Glutamatergic neuron (in vitro differentiated cells): ENCODE results near the gene MYG1. TPM values are rescaled to one million over a fixed set of nuclear protein-coding genes. Genes with fewer than 3 reads are reported as not detected.

Experiments used
- DNase-seq: peaks from one replicate; pipeline ENCODE4 v3.0.0; 2022
- H3K27ac Mint-ChIP-seq: one replicate; pipeline ENCODE4 v1.8.0; 2020; ENCODE audit warnings: mild to moderate bottlenecking, mixed read lengths, inconsistent platforms; ENCODE audit not compliant: unreplicated experiment
- H3K27me3 Mint-ChIP-seq: one replicate; pipeline ENCODE4 v1.8.0; 2020; ENCODE audit warnings: mild to moderate bottlenecking, moderate library complexity, mixed read lengths, inconsistent platforms; ENCODE audit not compliant: unreplicated experiment
- H3K36me3 Mint-ChIP-seq: one replicate; pipeline ENCODE4 v1.8.0; 2020; ENCODE audit warnings: mild to moderate bottlenecking, mixed read lengths, inconsistent platforms; ENCODE audit not compliant: unreplicated experiment
- H3K4me1 Mint-ChIP-seq: one replicate; pipeline ENCODE4 v1.8.0; 2020; ENCODE audit warnings: mild to moderate bottlenecking, low read depth, mixed read lengths, inconsistent platforms; ENCODE audit not compliant: unreplicated experiment
- H3K4me3 Mint-ChIP-seq: one replicate; pipeline ENCODE4 v1.8.0; 2020; ENCODE audit warnings: mild to moderate bottlenecking, mixed read lengths, inconsistent platforms; ENCODE audit not compliant: unreplicated experiment
- H3K9me3 Mint-ChIP-seq: one replicate; pipeline ENCODE4 v1.8.0; 2020; ENCODE audit warnings: mild to moderate bottlenecking, moderate library complexity, mixed read lengths, inconsistent platforms; ENCODE audit not compliant: unreplicated experiment
- total RNA-seq: library from RNA; stranded (reverse); fragmentation: NEBNext Ultra II Directional; extraction: Animal tissue kit (Norgen Biotek cat#: 25700); gene quantifications from one replicate; pipeline ENCODE4 v1.2.1, GENCODE V29; 2021; ENCODE audit not compliant: unreplicated experiment
- TF ChIP-seq, protein P1 (sequence below): fragments of 200-600 bp; sonication (generic); IDR thresholded peaks from one replicate; pipeline ENCODE4 v1.5.0; 2021; ENCODE audit not compliant: partially characterized antibody, unreplicated experiment

MYG1 gene
- total RNA-seq, 1 donor from 2014 or later = 66.1 TPM

DNA sequence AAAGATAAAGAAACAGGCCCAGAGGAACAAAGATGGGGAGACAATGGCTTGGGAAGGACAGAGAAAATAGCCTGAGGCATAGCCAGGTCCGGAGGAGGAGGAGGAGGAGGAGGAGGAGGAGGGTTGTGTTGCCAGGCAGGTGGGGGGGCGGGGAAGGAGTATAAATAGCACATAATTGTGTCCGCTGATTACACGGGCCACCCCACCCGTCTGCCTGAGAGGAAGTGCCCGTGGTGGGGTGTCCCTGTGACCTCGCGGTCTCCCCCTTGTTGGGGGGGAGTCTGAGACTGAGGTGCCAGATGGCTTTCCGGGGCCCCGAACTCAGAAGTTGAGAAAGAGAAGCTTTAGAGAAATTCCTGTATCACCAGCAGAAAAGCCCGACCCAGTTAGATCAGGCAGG, 38.5 kb downstream of the MYG1 start:
- Mint-ChIP-seq H3K27me3 (peaks cover 2% of the 10 kb centered on the region), H3K4me1 (peaks cover 8% of the 10 kb centered on the region), H3K4me3 (peak overlapping the region; percentile 6), H3K36me3 (no peaks in the 10 kb centered on the region), H3K9me3 (peaks cover 5% of the 10 kb centered on the region), H3K27ac (no peak overlapping the region)
- no peak for DNase-seq
- TF ChIP-seq, protein P1, sequence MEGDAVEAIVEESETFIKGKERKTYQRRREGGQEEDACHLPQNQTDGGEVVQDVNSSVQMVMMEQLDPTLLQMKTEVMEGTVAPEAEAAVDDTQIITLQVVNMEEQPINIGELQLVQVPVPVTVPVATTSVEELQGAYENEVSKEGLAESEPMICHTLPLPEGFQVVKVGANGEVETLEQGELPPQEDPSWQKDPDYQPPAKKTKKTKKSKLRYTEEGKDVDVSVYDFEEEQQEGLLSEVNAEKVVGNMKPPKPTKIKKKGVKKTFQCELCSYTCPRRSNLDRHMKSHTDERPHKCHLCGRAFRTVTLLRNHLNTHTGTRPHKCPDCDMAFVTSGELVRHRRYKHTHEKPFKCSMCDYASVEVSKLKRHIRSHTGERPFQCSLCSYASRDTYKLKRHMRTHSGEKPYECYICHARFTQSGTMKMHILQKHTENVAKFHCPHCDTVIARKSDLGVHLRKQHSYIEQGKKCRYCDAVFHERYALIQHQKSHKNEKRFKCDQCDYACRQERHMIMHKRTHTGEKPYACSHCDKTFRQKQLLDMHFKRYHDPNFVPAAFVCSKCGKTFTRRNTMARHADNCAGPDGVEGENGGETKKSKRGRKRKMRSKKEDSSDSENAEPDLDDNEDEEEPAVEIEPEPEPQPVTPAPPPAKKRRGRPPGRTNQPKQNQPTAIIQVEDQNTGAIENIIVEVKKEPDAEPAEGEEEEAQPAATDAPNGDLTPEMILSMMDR = no peak

DNA sequence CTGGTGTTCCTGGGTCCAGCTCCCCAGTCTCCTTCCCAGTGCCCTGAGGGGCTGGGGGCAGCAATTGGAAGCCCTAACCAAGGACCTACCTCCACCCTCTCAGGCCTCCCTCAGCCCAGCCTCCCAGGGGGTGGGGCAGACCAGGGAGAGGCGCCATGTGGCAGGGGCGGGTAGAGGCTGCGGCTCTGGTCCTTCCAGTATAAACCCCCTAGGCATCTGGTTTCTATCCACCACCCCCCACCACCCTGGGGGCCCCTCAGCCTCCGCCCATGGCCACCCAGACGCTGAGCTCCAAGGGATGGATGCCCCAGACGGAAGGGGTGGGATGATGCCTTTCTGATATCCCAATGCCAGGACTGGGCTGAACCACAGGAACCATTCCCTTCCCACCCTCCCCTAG, 39.4 kb downstream of the MYG1 start:
- TF ChIP-seq, protein P1 = no peak
- Mint-ChIP-seq H3K4me3 (no peak overlapping the region), H3K27ac (no peak overlapping the region), H3K27me3 (peaks cover 2% of the 10 kb centered on the region), H3K36me3 (no peaks in the 10 kb centered on the region), H3K4me1 (peaks cover 8% of the 10 kb centered on the region), H3K9me3 (peaks cover 4% of the 10 kb centered on the region)
- DNase-seq = no peak

DNA sequence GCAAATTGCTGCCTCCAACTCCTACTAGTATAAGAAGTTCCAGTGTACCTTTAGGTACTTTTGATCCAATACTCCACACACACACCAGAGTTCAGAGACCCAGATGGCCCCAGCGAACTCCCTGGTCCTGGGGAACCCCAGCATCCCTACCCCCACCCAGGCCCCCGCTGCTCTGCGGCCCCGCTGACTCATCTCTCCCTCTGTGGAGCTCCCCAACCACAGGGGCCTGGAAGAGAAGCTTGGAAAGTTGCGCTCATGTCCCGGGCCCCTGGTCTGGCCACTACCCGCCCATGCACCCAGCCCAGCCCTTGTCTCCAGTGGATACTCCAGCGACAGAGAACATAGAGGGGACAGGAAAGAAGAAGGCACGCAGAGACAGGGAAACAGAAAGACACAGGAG, 40.9 kb downstream of the MYG1 start:
- H3K36me3 Mint-ChIP-seq = no peaks in the 10 kb centered on the region
- TF ChIP-seq, protein P1 = no peak
- H3K27ac Mint-ChIP-seq = no peak overlapping the region
- H3K4me3 Mint-ChIP-seq = no peak overlapping the region
- peaks cover 8% of the 10 kb centered on the region for H3K4me1 Mint-ChIP-seq
- DNase-seq = no peak
- peaks cover 2% of the 10 kb centered on the region for H3K27me3 Mint-ChIP-seq
- peaks cover 6% of the 10 kb centered on the region for H3K9me3 Mint-ChIP-seq

DNA sequence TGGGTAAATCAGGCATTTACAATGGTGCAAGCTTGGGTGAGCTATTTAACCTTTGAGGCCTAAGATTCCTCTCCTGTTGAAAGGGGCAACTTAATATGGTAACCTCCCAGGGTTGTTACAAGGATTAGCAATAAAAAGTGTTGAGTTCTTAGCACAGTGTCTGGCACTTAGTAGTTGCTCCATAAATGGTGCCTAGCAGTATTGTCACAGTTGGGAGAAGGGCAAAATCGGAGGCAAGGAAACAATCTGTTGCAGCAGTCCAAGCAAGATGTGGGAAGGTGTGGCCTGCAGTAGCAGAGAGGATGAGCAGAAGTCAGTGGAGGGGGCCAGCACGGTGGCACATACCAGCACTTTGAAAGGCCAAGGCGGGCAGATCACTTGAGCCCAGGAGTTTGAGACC, 44.0 kb downstream of the MYG1 start:
- Mint-ChIP-seq H3K27me3 (peaks cover 3% of the 10 kb centered on the region), H3K4me3 (peak overlapping the region; percentile 50)

DNA sequence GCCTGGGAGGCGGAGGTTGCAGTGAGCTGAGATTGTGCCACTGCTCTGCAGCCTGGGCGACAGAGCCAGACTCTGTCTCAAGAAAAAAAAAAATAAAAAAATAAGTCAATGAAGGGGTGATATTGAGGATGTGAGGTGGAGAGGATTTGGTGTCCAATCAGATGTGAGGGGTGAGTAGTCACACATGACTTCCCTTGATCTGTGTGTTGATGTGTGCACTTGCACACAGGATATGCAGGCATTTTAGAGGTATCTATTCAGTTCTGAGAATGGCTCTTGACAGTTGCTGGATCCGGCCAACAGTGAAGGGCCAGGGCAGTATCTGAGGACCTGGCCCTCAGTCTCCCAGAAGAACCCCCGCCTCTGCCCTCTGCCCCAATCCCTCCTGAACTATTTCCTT, 44.5 kb downstream of the MYG1 start:
- no peaks in the 10 kb centered on the region for H3K36me3 Mint-ChIP-seq
- H3K27me3 Mint-ChIP-seq = peaks cover 3% of the 10 kb centered on the region
- TF ChIP-seq, protein P1 = no peak
- peaks cover 7% of the 10 kb centered on the region for H3K9me3 Mint-ChIP-seq
- peaks cover 5% of the 10 kb centered on the region for H3K4me1 Mint-ChIP-seq
- H3K27ac Mint-ChIP-seq = no peak overlapping the region
- H3K4me3 Mint-ChIP-seq = peak overlapping the region; percentile 61
- no peak for DNase-seq

More for the DNA sequence above, 44.0 kb downstream of the MYG1 start:
- H3K36me3 Mint-ChIP-seq = no peaks in the 10 kb centered on the region
- no peak overlapping the region for H3K27ac Mint-ChIP-seq
- TF ChIP-seq, protein P1 = no peak
- no peak for DNase-seq
- H3K9me3 Mint-ChIP-seq = peaks cover 5% of the 10 kb centered on the region
- H3K4me1 Mint-ChIP-seq = peaks cover 5% of the 10 kb centered on the region
